ENCODE data around the gene KCNJ2.

KCNJ2 gene

GRCh38 chr17:70208825-70209555, 39.7 kb downstream of the KCNJ2 start:
- TF ChIP-seq CTCF (IDR thresholded peaks at IDR 0.05; ENCODE audit: low read depth, low read length) = no peak
- DNase-seq (ENCODE audit: extremely low read depth, low read depth) = no peak

GRCh38 chr17:70215656-70216055, 46.3 kb downstream of the KCNJ2 start:
- no peak for TF ChIP-seq CTCF (IDR thresholded peaks at IDR 0.05; ENCODE audit: low read depth, low read length)

GRCh38 chr17:70217571-70217970, 48.2 kb downstream of the KCNJ2 start:
- no peak for DNase-seq (ENCODE audit: extremely low read depth, low read depth)
- TF ChIP-seq CTCF (IDR thresholded peaks at IDR 0.05; ENCODE audit: low read depth, low read length) = no peak

More at GRCh38 chr17:70215656-70216055, 46.3 kb downstream of the KCNJ2 start:
- DNase-seq (ENCODE audit: extremely low read depth, low read depth) = no peak

- no peak for DNase-seq (ENCODE audit: extremely low read depth, low read depth)
- no peak for TF ChIP-seq CTCF (IDR thresholded peaks at IDR 0.05; ENCODE audit: low read depth, low read length)
Measured at GRCh38 chr17:70225276-70225675, 55.9 kb downstream of the KCNJ2 start.

Data from AG09319 (cell line).